Measurements from ENCODE around the gene LPCAT2. TPM values are rescaled to one million over a fixed set of nuclear protein-coding genes. Genes with fewer than 3 reads are reported as not detected.

The LPCAT2 gene
- total and polyA plus RNA-seq, 2 donors (not counting 1 experiment from before 2014, with no cell fraction given) = 0.15 to 0.59 TPM

GRCh38 chr16:55552621-55553020 is 43.7 kb downstream of the LPCAT2 start:
- DNase-seq = no peak
- ChIA-PET CTCF (no interaction called here), POLR2A (no interaction called here)
- Histone ChIP-seq H3K4me3 (ENCODE audit: control extremely low read depth in 1 of 5, extremely low read depth in 1 of 5, insufficient read depth in 1 of 5, low read depth in 2 of 5, low read length in 4 of 5) (no peak overlapping the region), H3K4me1 (ENCODE audit: control insufficient read depth in 2 of 2, insufficient read depth in 2 of 2, low read length in 2 of 2) (no peaks in the 10 kb centered on the region), H3K9ac (ENCODE audit: low read length) (no peak overlapping the region), H4K20me1 (ENCODE audit: control insufficient read depth, insufficient read depth, low read length, poor library complexity, severe bottlenecking) (no peaks in the 10 kb centered on the region), H3K27ac (ENCODE audit: low read length in 2 of 2) (no peak overlapping the region), H3K27me3 (replicated peaks in 1 of 4; ENCODE audit: control extremely low read depth in 1 of 4, control insufficient read depth in 3 of 4, insufficient read depth in 4 of 4, low read length in 3 of 4) (no peaks in the 10 kb centered on the region), H3K79me2 (ENCODE audit: control insufficient read depth, insufficient read depth, low read length) (no peaks in the 10 kb centered on the region), H3K9me3 (ENCODE audit: control extremely low read depth in 1 of 3, control insufficient read depth in 2 of 3, insufficient read depth in 1 of 3, low read length in 2 of 3) (no peaks in the 10 kb centered on the region), H3K4me2 (replicated peaks; ENCODE audit: low read depth, low read length, poor library complexity, severe bottlenecking) (no peak overlapping the region), H2AFZ (ENCODE audit: insufficient read depth, low read depth, low read length, poor library complexity, severe bottlenecking) (no peak overlapping the region), H3K36me3 (replicated peaks in 1 of 2; ENCODE audit: control extremely low read depth in 1 of 2, control insufficient read depth in 1 of 2, extremely low read depth in 1 of 2, insufficient read depth in 2 of 2, low read length in 1 of 2) (no peaks in the 10 kb centered on the region)
- TF ChIP-seq EZH2 (IDR thresholded peaks at IDR 0.05; ENCODE audit: borderline replicate concordance, insufficient read depth, low read depth, low read length, poor library complexity, severe bottlenecking) (no peak), CTCF (IDR thresholded peaks at IDR 0.05) (no peak)
- no peaks in the 10 kb centered on the region for H3K9me3 Mint-ChIP-seq (ENCODE audit: insufficient read depth)
- intact Hi-C loops (cut with micrococcal nuclease) = no loop called here
- H3K4me1 Mint-ChIP-seq = no peaks in the 10 kb centered on the region
- no peak overlapping the region for H3K27ac Mint-ChIP-seq
- H3K27me3 Mint-ChIP-seq = peaks cover 3% of the 10 kb centered on the region
- ATAC-seq (ENCODE audit: low read depth) = no peak
- H3K4me3 Mint-ChIP-seq = no peak overlapping the region

- Histone ChIP-seq H3K4me2 (replicated peaks; ENCODE audit: low read depth, low read length, poor library complexity, severe bottlenecking) (no peak overlapping the region), H3K79me2 (ENCODE audit: control insufficient read depth, insufficient read depth, low read length) (no peaks in the 10 kb centered on the region), H3K36me3 (replicated peaks in 1 of 2; ENCODE audit: control extremely low read depth in 1 of 2, control insufficient read depth in 1 of 2, extremely low read depth in 1 of 2, insufficient read depth in 2 of 2, low read length in 1 of 2) (peaks cover 0 to 2% of the 10 kb centered on the region in 2 experiments), H3K9me3 (ENCODE audit: control extremely low read depth in 1 of 3, control insufficient read depth in 2 of 3, insufficient read depth in 1 of 3, low read length in 2 of 3) (no peaks in the 10 kb centered on the region), H3K27me3 (replicated peaks in 1 of 4; ENCODE audit: control extremely low read depth in 1 of 4, control insufficient read depth in 3 of 4, insufficient read depth in 4 of 4, low read length in 3 of 4) (no peaks in the 10 kb centered on the region), H3K4me1 (ENCODE audit: control insufficient read depth in 2 of 2, insufficient read depth in 2 of 2, low read length in 2 of 2) (no peaks in the 10 kb centered on the region), H3K4me3 (ENCODE audit: control extremely low read depth in 1 of 5, extremely low read depth in 1 of 5, insufficient read depth in 1 of 5, low read depth in 2 of 5, low read length in 4 of 5) (no peak overlapping the region), H3K27ac (ENCODE audit: low read length in 2 of 2) (no peak overlapping the region), H4K20me1 (ENCODE audit: control insufficient read depth, insufficient read depth, low read length, poor library complexity, severe bottlenecking) (no peaks in the 10 kb centered on the region), H2AFZ (ENCODE audit: insufficient read depth, low read depth, low read length, poor library complexity, severe bottlenecking) (no peak overlapping the region), H3K9ac (ENCODE audit: low read length) (no peak overlapping the region)
- intact Hi-C loops (cut with micrococcal nuclease) = no loop called here
- DNase-seq = no peak
- no peak overlapping the region for H3K27ac Mint-ChIP-seq
- ChIA-PET POLR2A (no interaction called here), CTCF (no interaction called here)
- no CpG with 5 or more reads among the region's 2 CpGs for WGBS (ENCODE audit: insufficient coverage)
- no peak for TF ChIP-seq EZH2 (IDR thresholded peaks at IDR 0.05; ENCODE audit: borderline replicate concordance, insufficient read depth, low read depth, low read length, poor library complexity, severe bottlenecking)
- TF ChIP-seq CTCF (IDR thresholded peaks at IDR 0.05) = no peak
- no peaks in the 10 kb centered on the region for H3K9me3 Mint-ChIP-seq (ENCODE audit: insufficient read depth)
- no peaks in the 10 kb centered on the region for H3K4me1 Mint-ChIP-seq
- ATAC-seq (ENCODE audit: low read depth) = no peak
- H3K27me3 Mint-ChIP-seq = peaks cover 3% of the 10 kb centered on the region
- no peak overlapping the region for H3K4me3 Mint-ChIP-seq
These were observed 46.6 kb downstream of the LPCAT2 start for GRCh38 chr16:55555436-55555835.

All from B cell (primary cell).